H9 (cell line): Measurements from ENCODE around the gene ERC2. TPM values are rescaled to one million over a fixed set of nuclear protein-coding genes. Genes with fewer than 3 reads are reported as not detected.

Source experiments
- DNase-seq: peaks from one replicate; pipeline ENCODE4 v3.0.0-alpha.2; 2017
- H2AFZ ChIP-seq: one replicate; pipeline ENCODE4 v1.6.1; 2013; ENCODE audit warnings: mild to moderate bottlenecking, low read length, control low read depth, moderate library complexity
- H2AK5ac ChIP-seq: 2 replicates; pipeline ENCODE4 v1.6.1; 2013; ENCODE audit warnings: low read length, control low read depth, mixed read lengths; ENCODE audit not compliant: insufficient read length
- H2BK120ac ChIP-seq: one replicate; pipeline ENCODE4 v1.6.1; 2013; ENCODE audit warnings: low read depth, mild to moderate bottlenecking, low read length, control low read depth, inconsistent platforms; ENCODE audit not compliant: poor library complexity, severe bottlenecking
- H2BK12ac ChIP-seq: 2 replicates; pipeline ENCODE4 v1.6.1; 2013; ENCODE audit warnings: low read length, control low read depth, mixed read lengths, low read depth; ENCODE audit not compliant: insufficient read length
- H2BK15ac ChIP-seq: 2 replicates; pipeline ENCODE4 v1.6.1; 2013; ENCODE audit warnings: low read depth, low read length, control low read depth
- H2BK20ac ChIP-seq: one replicate; pipeline ENCODE4 v1.6.1; 2013; ENCODE audit warnings: low read depth, mild to moderate bottlenecking, low read length, control low read depth, inconsistent platforms; ENCODE audit not compliant: poor library complexity, severe bottlenecking
- H2BK5ac ChIP-seq: 2 replicates; pipeline ENCODE4 v1.6.1; 2013; ENCODE audit warnings: low read length, control low read depth, mixed read lengths; ENCODE audit not compliant: insufficient read length
- H3K14ac ChIP-seq: 2 replicates; pipeline ENCODE4 v1.6.1; 2013; ENCODE audit warnings: low read length, control low read depth; ENCODE audit not compliant: insufficient read depth
- H3K18ac ChIP-seq: 2 replicates; pipeline ENCODE4 v1.6.1; 2013; ENCODE audit warnings: low read depth, mild to moderate bottlenecking, mixed read lengths, low read length, control low read depth; ENCODE audit not compliant: insufficient read length
- H3K23ac ChIP-seq: 2 replicates; pipeline ENCODE4 v1.6.1; 2013; ENCODE audit warnings: low read length, control low read depth, mixed read lengths, low read depth; ENCODE audit not compliant: insufficient read length
- H3K23me2 ChIP-seq: 2 replicates; pipeline ENCODE4 v1.6.1; 2013; ENCODE audit warnings: low read depth, mild to moderate bottlenecking, mixed read lengths, low read length, control low read depth; ENCODE audit not compliant: insufficient read length, poor library complexity, severe bottlenecking
- H3K27ac ChIP-seq: 2 replicates; pipeline ENCODE4 v1.5.1; 2013; ENCODE audit warnings: low read length, control low read depth, mixed read lengths, low read depth; ENCODE audit not compliant: insufficient read length
- H3K27me3 ChIP-seq: 2 replicates; pipeline ENCODE4 v1.6.1; 2013; ENCODE audit warnings: low read length, control low read depth, inconsistent platforms; ENCODE audit not compliant: insufficient read depth
- H3K4ac ChIP-seq: 2 replicates; pipeline ENCODE4 v1.6.1; 2013; ENCODE audit warnings: low read depth, mild to moderate bottlenecking, control low read depth, inconsistent platforms, low read length, moderate library complexity
- H3K4me1 ChIP-seq: 2 replicates; pipeline ENCODE4 v1.6.1; 2013; ENCODE audit warnings: low read length, control low read depth, inconsistent platforms; ENCODE audit not compliant: insufficient read depth
- H3K4me2 ChIP-seq: 2 replicates; pipeline ENCODE4 v1.6.1; 2013; ENCODE audit warnings: low read length, control low read depth, mixed read lengths; ENCODE audit not compliant: insufficient read length, insufficient read depth
- H3K56ac ChIP-seq: 2 replicates; pipeline ENCODE4 v1.6.1; 2013; ENCODE audit warnings: low read depth, mild to moderate bottlenecking, mixed read lengths, low read length, control low read depth; ENCODE audit not compliant: insufficient read length
- H3K79me1 ChIP-seq: 2 replicates; pipeline ENCODE4 v1.6.1; 2013; ENCODE audit warnings: low read depth, mild to moderate bottlenecking, moderate library complexity, low read length, control low read depth, inconsistent platforms; ENCODE audit not compliant: insufficient read depth, poor library complexity, severe bottlenecking
- H3K79me2 ChIP-seq: 2 replicates; pipeline ENCODE4 v1.6.1; 2013; ENCODE audit warnings: low read length, control low read depth, inconsistent platforms; ENCODE audit not compliant: insufficient read depth
- H3K9ac ChIP-seq: 2 replicates; pipeline ENCODE4 v1.6.1; 2013; ENCODE audit warnings: low read length, control low read depth, mixed read lengths; ENCODE audit not compliant: insufficient read length; ENCODE audit errors: extremely low read depth
- H3K9me3 ChIP-seq: one replicate; pipeline ENCODE4 v1.6.1; 2013; ENCODE audit warnings: low read depth, low read length, inconsistent platforms; ENCODE audit not compliant: control insufficient read depth
- H3T11ph ChIP-seq: one replicate; pipeline ENCODE4 v1.6.1; 2013; ENCODE audit warnings: mild to moderate bottlenecking, low read length, control low read depth, inconsistent platforms
- H4K20me1 ChIP-seq: one replicate; pipeline ENCODE4 v1.6.1; 2013; ENCODE audit not compliant: control insufficient read depth, insufficient read length, insufficient read depth
- H4K5ac ChIP-seq: 2 replicates; pipeline ENCODE4 v1.6.1; 2013; ENCODE audit warnings: low read depth, mild to moderate bottlenecking, mixed read lengths, low read length, control low read depth; ENCODE audit not compliant: insufficient read length
- H4K8ac ChIP-seq: replicated peaks from 2 replicates; pipeline ENCODE4 v1.6.1; 2013; ENCODE audit warnings: low read length, control low read depth, mixed read lengths, low read depth; ENCODE audit not compliant: insufficient read length
- H4K91ac ChIP-seq: 2 replicates; pipeline ENCODE4 v1.6.1; 2013; ENCODE audit warnings: low read depth, mild to moderate bottlenecking, moderate library complexity, mixed read lengths, low read length, control low read depth; ENCODE audit not compliant: insufficient read length
- H3K27ac Mint-ChIP-seq, 3 experiments: 2 replicates in 2 of 3; 3 replicates in 1 of 3; pipeline ENCODE4 v1.8.0; 2020 to 2021; ENCODE audit warnings: mixed read lengths in 3 of 3, mild to moderate bottlenecking in 1 of 3, moderate library complexity in 1 of 3
- H3K27me3 Mint-ChIP-seq: 2 replicates; pipeline ENCODE4 v1.8.0; 2021; ENCODE audit warnings: low read depth, mild to moderate bottlenecking, moderate library complexity, mixed read lengths
- H3K36me3 Mint-ChIP-seq, 3 experiments: 2 replicates in 2 of 3; 3 replicates in 1 of 3; pipeline ENCODE4 v1.8.0; 2020 to 2021; ENCODE audit warnings: low read depth in 3 of 3, mixed read lengths in 3 of 3; ENCODE audit not compliant: insufficient read depth in 1 of 3
- H3K4me1 Mint-ChIP-seq, 2 experiments: 2 replicates each; pipeline ENCODE4 v1.8.0; 2020; ENCODE audit warnings: mixed read lengths in 2 of 2
- H3K4me3 Mint-ChIP-seq, 2 experiments: 2 replicates in 1 of 2; 3 replicates in 1 of 2; pipeline ENCODE4 v1.8.0; 2020 to 2021; ENCODE audit warnings: mild to moderate bottlenecking in 2 of 2, mixed read lengths in 2 of 2, moderate library complexity in 1 of 2
- H3K9me3 Mint-ChIP-seq, 2 experiments: 2 replicates in 1 of 2; 3 replicates in 1 of 2; pipeline ENCODE4 v1.8.0; 2020; ENCODE audit warnings: mild to moderate bottlenecking in 2 of 2, mixed read lengths in 2 of 2, moderate library complexity in 1 of 2
- CTCF ChIP-seq: fragments of 200-600 bp; sonication (generic); conservative IDR thresholded peaks from 3 replicates; pipeline ENCODE4 v1.8.0; 2021; ENCODE audit warnings: antibody characterized with exemption, mild to moderate bottlenecking
- WGBS: extraction: QIAGEN DNeasy Blood & Tissue Kit; methylation state at CpG from one replicate; pipeline ENCODE4 v1.1.7; 2013; ENCODE audit warnings: missing lambda C conversion rate, low lambda C conversion rate, mixed read lengths; ENCODE audit not compliant: insufficient read length; ENCODE audit errors: extremely low coverage; 5-methylcytosine and 5-hydroxymethylcytosine counted together
- total RNA-seq: library from RNA; stranded (reverse); gene quantifications from 2 replicates; pipeline ENCODE4 v1.2.1, GENCODE V29; 2021

ERC2 gene
- total RNA-seq, 1 experiment from 2014 or later: 15.4 TPM

GRCh38 chr3:55974421-55975165, 493.7 kb downstream of the ERC2 start:
- Histone ChIP-seq H3K4ac (no peak overlapping the region), H3K18ac (no peak overlapping the region), H4K20me1 (no peaks in the 10 kb centered on the region), H3K27ac (no peak overlapping the region), H3K23me2 (no peaks in the 10 kb centered on the region), H2BK20ac (no peak overlapping the region), H3K9me3 (no peaks in the 10 kb centered on the region), H3K23ac (no peak overlapping the region), H3K14ac (no peak overlapping the region), H4K8ac (no peak overlapping the region), H2BK5ac (no peak overlapping the region), H3K56ac (no peak overlapping the region), H3K79me2 (no peaks in the 10 kb centered on the region), H2BK15ac (no peak overlapping the region), H3K27me3 (no peaks in the 10 kb centered on the region), H2AK5ac (no peak overlapping the region), H3K4me2 (no peak overlapping the region), H4K5ac (no peak overlapping the region), H2BK12ac (no peak overlapping the region), H2BK120ac (no peak overlapping the region), H3T11ph (no peak overlapping the region), H3K4me1 (no peaks in the 10 kb centered on the region), H4K91ac (no peak overlapping the region), H3K9ac (no peak overlapping the region), H3K79me1 (no peaks in the 10 kb centered on the region), H2AFZ (no peak overlapping the region)
- no peak for TF ChIP-seq CTCF
- no peaks in the 10 kb centered on the region for H3K9me3 Mint-ChIP-seq
- H3K4me3 Mint-ChIP-seq: no peak overlapping the region
- no CpG with 5 or more reads among the region's 13 CpGs for WGBS
- H3K4me1 Mint-ChIP-seq: 0 out of 4 replicates have a peak, but pooled peaks cover 0 to 2% of the 10 kb centered on the region in 2 experiments
- H3K27me3 Mint-ChIP-seq: no peaks in the 10 kb centered on the region
- H3K36me3 Mint-ChIP-seq: 0 out of 7 replicates have a peak, but pooled peaks cover 0 to 2% (median 0%) of the 10 kb centered on the region in 3 experiments
- no peak overlapping the region for H3K27ac Mint-ChIP-seq
- no peak for DNase-seq
